ENCODE measurements around the gene CYRIA. TPM values are rescaled to one million over a fixed set of nuclear protein-coding genes. Genes with fewer than 3 reads are reported as not detected.

CYRIA gene
- 1.4 and 3.0 TPM in 2 replicates for total RNA-seq

GRCh38 chr2:16665748-16666448, at the start of gene CYRIA:
CYRIA (minus strand) TSS chr2:16665834; CDS start chr2:16588119, 77,715 bp downstream.

